GM19452 (cell line): Measurements from ENCODE around the gene ART4.

ENCODE experiments used
- ATAC-seq: cut with Tn5 transposase; IDR thresholded peaks from one replicate; pipeline ENCODE4 v1.9.1; 2021; ENCODE audit not compliant: unreplicated experiment

The ART4 gene

DNA sequence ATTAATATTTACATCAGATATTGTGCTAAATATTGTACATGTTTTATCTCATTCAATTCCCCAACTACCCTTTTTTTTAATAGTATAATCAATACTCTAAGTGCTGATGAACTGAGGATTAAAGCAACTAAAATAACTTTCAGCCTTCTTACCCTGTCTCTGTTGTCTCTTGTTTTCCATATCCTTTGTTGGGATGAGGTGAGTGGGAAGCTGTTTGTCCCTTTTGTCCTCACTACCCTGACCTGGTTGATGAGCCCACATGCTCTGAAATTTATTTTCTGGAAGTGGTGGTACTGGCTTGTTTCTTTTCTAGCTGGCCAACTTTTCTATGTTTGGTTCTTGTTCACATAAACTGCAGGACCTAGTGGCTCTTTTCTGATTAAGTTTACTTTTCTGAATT, 9.6 kb upstream of the ART4 start:
- ATAC-seq, result no peak

DNA sequence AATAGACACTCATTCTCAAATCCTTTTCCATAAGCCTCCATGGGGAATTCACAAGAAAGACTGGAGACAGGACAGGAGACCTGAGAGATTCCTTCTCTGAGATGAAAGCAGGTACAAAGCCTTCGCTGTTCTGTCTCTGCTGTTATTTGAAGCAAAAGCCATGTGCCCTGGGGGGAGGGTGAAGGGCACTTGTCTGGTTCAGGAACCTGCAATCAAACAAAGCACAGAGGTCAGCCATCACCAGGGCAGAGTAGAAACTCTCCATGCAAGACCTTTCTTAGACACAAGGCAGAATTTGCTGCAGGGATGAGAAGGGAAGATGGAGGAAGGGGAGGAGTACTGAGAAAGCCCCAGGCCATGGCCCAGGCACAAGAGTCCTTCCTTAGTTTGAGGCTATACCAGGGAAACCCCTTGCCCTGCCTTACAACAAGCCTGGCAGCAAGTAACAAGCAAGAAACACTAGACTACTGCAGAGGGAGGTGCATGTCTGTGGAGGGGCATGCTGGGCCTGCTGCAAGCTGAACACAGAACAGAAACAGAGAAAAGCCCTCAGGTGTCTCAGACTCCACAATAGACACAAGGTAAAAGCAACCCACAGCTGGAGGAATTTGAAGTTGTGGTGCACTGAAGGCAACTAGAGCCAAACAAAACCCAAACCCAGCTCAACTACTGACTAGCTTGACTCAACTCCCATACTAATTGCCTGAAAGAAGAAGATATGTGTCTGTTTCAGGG, 7.8 kb upstream of the ART4 start:
- ATAC-seq, result peak; percentile 82

DNA sequence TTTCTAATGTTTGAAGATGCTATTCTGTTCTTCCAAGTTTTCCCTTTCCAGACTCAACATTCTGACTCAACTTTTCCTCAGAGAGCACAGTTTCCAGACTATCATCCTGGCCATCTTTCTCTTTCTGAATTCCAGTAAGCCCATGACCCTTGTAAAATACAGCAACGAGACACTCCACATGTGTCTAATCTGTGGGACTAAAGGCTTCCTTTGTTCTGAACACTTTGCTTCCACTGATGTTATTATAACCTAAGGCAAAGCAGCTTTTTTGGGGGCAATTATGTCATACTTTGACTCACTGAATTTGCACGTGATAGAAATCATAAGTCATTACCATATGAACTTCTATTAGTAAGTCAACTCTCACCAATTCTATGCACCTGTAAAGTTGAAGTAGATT, 6.3 kb upstream of the ART4 start:
- ATAC-seq, result no peak

DNA sequence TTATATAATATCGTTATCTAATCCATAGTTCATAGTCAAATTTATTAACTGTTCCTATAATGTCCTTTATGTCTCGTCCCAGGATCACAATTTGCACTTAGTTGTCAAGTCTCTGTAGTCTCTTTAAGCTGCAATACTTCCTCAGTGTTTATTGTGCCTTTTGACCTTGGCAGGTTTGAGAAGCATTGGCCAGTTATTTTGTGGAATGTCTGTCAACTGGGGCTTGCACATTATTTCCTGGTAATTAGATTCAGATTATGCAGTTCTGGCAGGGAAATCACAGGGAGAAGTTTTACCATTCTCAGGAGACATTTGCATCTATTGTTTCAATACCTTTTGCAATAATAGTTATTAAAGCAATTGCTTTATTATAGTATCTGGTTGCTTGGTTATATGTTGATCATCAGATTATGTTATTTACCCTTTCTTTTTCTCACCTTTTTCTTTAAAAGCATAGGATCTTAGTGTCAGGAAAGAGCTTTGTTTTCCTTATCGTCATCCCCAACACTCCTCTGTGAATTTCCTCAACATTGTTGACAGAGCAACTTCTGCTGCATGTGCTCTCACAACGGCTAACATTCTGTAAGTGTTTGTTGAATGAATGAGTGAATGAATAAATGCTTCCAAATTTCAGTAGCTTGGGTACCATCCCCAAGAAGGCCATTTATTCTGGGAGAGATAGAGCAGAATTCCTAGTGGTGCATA, 3.7 kb upstream of the ART4 start:
- no peak for ATAC-seq

DNA sequence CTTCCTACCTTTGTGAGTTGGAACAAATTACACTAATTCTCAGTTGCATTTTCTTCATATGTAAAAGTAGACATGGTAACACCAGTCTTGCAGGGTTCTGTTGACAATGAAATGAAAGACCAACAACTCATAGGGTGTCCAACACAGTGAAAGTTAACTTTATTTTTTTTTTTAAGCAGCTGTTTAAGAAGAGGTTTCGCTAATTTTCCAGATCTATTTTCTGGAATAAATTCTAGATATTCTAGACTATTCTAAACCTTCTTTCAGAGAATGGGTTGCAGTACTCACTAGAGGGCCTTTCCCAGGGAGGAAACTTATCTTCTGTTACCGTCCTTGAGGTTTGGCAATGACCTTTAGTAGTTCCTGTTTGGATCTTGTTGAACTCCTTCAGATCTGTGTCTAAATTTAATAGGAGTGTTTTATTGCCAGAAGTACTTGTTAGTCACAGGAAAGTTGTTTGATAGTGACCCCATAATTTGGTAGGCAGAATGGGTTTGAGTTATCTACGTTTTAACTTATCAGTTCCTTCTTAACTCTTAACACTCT, 2.8 kb upstream of the ART4 start:
- ATAC-seq, result no peak

DNA sequence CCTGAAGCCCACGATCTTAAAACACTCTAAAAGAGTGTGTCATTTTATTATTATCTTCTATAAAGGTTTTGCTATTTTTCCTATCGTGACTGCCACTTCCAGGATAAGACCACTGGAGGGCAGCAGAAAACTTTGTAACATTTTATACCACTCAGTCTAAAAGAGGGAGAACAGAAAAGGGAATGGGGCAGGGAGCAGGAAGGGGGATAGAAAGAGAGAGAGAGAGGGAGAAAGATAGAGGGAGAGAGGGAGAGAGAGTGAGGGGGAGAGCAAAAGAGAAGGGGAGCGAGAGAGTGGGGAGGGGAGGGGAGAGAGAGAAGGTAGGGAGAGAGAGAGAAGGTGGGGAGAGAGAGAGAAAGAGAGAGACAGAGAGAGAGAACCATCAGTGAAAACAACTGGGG, 2.0 kb upstream of the ART4 start:
- ATAC-seq, result no peak

DNA sequence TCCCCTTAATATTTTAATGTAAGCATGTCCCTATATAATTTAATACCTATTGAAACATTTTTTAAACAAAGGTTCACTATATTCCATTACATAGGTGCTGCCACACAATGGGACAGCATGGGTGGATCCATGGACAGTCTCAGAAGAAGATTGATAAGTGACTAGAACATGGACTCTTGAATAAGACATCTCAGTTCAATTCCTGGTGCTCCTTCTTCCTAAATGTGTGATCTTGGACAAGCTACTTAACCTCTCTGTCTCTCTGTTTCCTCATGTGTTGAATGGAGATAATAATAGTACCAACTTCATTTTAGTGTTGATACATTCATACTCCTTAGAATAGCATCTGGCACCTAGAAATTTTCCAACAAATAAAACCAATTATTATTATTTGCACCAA, 1.1 kb upstream of the ART4 start:
- ATAC-seq, result no peak

DNA sequence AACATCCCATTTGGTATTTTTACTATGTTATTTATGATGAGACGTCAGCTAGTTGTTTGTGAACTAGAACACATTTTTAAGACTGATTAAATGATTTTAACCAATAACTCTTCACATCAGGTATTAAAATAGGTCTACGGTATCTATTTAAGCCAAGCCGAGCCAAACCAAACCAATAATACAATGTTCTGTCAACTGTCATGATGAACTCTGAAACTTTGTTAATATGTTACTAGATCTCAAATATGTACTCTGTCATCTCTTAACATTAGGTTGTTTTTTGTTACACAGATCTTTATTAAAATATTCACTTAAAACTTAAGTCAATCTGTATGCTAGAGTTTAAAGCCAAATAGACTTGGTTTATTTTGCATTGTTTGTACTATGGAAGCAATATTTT, 1.0 kb downstream of the ART4 start:
- no peak for ATAC-seq

DNA sequence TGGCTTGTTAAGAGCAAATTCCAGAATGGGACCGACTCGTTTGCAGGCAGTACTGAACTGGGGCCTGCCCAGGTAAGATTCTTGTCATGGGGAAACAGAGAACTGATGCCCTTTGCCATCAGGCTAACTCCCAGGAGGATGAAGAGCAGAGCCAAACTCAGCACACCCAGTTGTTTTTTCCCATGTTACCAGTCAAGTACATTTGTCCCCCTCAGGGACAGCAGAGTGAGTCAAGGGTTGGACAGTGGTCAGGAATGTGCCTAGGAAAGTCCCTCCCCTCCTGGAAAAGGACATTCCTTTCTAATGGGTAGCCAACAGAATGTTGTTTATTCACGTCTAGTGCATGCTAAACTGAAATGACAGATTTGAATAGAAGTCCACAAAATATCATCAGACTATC, 1.6 kb downstream of the ART4 start:
- no peak for ATAC-seq

DNA sequence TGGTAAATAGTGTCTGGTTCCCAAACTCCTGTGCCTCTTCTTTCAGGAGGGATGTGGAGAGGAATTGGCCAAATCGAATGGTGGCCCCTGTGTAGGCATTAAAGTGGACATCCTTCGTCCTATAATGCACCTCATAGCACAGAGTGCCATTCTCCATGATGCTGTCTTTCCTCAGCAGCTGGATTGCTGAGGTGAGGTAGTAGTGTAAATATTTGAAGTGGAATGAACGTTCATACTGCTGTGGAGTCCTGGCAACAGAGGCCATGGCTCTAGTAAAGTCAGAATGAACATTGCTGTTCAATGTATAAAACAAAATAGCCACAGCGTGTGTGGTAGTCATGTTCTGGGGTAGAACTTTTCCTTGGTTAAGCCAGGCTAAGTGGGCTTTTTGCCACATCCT, 2.7 kb downstream of the ART4 start:
- ATAC-seq, result no peak

DNA sequence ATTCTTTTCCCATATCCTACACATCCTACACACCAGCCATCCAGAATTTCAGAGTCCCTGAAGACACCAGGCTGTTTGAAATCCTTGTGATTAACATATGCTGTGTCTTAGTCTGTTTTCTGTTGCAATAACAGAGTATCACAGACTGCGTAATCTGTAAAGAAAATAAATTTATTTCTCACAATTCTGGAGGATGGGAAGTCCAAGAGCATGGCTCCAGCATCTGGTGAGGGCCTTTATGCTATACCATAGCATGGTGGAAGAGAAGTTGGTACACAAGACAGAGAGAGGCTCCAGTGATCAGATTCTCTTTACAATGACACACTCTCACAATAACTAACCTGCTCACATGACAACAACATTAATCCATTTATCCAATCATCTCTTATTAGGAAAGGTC, 4.1 kb downstream of the ART4 start:
- ATAC-seq, result no peak

DNA sequence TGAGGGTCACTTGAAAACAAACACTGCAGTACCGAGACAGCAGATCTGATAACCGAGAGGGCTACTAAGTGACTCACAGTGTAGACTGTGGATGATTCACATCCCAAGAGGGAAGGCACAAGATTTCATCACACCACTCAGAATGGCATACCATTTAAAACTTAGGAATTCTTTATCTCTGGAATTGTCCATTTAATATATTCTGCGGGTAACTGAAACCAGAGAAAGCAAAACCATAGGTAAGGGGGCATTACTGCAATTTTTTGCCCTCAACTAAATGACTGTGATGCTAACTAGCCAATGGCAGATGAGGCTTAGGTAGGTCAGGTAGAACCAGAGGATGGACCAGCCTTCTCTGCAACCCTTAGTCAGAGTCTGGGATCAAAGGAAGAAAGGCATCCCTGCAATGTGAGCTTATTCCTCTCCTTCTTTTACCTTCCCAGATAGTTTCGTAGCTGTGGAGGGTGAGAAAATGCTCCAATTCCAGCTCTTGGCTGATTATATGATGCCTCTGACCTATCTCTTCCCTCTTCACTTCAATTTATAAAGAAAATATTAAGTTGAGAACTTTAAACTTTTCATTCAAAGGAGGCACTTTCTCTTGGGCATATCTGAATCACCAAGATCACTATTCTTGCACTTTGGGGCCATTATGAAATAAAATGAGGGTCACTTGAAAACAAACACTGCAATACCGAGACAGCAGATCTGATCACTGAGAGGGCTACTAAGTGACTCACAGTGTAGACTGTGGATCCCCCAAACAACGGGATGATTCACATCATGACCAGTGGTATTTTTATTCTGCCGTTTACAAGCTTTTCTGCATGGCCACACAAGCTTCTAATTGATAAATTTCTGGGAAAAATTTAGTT, 6.8 kb downstream of the ART4 start:
- no peak for ATAC-seq

DNA sequence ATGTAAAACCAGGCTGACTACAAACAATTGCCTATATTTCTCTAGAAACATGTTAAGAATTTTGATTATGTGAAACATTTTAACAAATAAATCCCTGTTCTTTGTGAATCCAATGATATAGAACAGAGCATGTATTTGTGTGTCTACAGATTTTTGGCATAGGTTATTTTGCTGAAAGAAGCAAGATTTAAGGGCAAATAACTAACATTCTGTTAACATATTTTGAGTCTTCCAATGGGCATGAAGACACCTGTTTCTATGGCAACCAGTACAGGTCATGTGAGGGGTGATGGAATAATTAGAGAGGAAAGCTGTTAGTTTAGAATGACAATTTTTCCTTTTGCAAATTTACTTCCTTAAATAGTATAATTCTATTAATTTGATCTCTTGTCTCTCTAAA, 8.8 kb downstream of the ART4 start:
- no peak for ATAC-seq

DNA sequence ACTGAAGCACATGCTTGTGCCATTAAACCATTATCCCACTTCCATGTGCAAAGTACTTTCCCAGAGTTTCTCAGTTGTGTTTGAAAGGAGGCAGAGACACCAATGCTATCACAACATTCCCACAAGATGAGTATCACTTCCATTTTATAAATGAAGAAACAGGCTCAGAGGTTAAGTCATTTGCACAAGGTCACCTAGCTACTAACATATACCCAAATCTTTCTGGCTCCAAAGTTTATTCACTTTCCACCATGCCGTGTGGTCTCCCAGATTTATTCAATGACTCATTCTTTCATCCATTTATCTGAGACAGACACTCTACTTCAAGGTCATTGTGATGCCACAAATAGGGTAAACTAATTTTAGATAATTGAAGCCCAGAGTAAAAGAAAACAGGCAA, 9.4 kb downstream of the ART4 start:
- ATAC-seq, result no peak

DNA sequence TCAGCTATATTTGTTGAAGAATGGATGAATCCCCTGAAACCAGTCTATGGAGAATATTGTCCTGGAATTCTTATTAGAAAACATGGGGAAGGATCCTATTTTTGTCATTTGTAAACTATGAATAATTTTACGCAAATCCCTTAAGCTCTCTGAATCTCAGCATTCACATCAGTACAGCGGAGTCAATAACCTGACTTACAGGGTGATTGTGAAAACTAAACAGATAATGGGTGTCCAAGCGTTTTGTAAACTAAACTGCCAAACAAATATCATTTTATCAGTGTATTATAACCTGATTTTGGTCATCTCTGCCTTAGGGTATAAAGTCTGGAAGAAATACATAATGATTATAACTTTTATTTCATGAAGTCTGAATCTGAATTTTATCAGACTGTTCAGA, 10.0 kb downstream of the ART4 start:
- no peak for ATAC-seq

DNA sequence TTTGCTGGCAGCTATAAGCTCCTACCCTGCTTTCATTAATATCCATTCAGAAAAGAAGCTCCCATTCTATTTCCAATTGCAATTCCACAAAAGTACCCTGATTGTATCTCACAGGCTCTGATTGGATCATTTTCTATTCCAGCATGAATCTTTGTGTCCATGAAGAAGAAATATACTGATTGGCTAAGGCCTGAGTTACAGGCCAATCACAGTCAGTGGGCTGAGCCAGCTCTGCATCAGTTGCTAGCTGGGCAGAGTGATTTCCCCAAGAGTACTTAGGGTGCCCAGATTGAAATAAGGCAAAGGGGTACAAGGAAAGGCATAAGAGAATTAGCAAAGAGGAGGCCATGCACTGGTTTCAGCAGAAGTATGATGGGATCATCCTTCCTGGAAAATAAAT, 14.4 kb downstream of the ART4 start:
- ATAC-seq, result no peak

DNA sequence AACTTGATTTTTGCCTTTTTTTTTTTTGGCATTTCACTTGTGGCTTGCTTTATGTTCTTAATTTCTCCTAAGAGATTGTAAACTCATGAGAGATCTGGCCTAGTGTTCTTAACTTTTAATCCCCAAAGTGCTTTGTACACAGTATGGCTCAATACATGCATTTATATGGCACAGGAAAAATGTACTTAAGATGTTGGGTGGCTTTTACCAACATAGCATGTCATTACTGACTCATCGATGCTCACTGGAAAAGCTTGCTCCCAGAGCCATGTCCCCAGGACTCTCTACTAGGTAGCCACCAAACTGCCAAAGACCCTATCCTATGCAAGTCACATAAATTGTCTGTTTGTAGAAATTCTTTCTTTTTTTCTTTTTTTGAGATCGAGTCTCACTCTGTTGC, 16.3 kb downstream of the ART4 start:
- ATAC-seq, result no peak

DNA sequence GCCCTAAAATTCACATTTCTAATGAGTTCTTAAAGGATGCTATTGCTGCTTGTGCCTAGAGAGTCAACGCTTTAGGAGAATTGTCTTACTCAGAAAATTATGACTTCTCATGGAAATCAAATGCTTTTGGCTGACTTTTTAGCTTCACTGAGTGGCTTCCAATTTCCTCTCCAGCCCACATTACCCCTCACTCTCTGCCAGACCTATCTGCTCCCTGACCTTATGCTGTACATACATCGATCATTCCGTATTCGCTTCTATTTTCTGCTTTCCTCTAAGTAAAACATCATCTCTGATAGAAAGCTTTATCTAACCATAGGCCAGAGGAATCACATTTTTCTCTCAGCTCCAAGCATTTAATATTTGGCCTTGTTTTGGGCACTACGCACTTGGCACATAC, 16.8 kb downstream of the ART4 start:
- no peak for ATAC-seq

DNA sequence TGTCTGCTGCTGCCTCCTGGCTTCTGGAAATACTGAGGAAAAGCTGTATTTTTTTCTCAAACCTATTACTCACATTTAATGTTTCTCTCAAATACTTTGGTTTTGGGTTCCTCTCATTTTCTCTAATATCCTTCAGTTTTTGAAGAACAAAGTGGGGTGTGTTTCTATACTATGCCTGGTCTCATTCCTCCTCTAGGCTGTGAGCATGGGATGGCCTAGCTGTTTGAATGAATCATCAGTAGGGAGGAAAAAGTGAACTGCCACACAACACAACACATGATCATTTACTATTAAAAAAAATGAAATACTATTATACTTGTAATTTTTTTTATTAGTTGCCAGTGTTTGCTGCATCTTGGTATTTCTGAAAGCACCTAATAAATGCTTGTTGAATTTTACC, 18.1 kb downstream of the ART4 start:
- ATAC-seq, result no peak

DNA sequence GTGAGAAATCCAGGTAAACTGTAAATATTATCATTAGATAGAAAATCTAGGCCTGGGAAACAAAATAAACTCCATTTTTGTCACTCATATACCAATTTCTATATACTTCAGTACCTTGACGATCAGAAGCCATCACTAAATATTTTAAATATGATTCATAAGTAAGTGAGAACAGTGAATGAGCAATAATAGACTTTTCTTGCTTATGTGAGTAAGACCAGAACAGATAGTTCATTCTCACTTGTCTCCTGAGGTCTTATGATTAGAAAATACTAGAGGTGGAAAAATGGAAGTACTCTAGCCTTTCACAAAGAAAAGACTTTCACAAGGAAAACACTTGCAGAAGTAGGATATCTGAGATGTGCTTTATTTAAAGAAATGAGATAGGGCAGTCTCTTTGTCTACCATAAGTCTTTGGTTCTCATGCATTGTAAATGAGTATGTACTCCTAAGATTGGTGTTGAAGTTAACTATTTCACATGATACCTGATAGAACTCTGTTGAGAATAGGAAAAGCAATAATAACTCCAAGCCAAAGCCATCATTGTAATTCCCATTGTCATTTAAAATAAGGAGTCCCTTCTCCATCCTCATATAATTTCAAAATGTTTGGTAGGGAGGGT, 19.2 kb downstream of the ART4 start:
- ATAC-seq, result no peak

DNA sequence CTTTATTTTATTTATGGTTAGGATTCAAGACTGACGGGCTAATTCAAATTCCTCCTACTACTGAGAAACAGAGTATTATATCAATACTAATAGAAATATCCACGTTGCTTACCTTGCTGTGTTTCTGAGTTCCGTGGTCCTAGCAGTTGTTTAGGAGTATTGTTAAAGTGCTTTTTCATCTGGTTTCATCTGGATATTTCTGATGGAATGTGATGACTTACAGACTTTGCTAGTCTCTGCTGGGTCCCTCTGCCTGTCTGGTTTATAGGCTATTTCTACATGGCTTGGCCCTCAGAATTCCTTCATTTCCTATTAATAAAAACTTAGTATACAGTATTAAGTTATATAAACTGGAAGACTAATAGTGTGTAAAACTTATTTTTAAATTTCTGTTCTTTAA, 29.3 kb downstream of the ART4 start, which contains the start of gene SMCO3:
Gene SMCO3, minus strand, starts transcription at position 169 of the 400 bp plus-strand sequence. CDS start 7,502 bp downstream, outside the sequence.
- ATAC-seq, result no peak
